BLaER1 treated with 17β-estradiol and CSF1 and Interleukin-3, amounts not matched to agents 10 nM and 100 nM (cell line): Measurements from ENCODE around the gene TJAP1.

Source experiments
- H3K27ac ChIP-seq, 11 experiments: shearing (Covaris generic); formaldehyde crosslinking; 2 replicates each; pipeline ENCODE4 v1.8.1; 2022
- H3K27me3 ChIP-seq, 11 experiments: shearing (Covaris generic); formaldehyde crosslinking; 2 replicates each; pipeline ENCODE4 v1.8.1; 2022
- H3K36me3 ChIP-seq, 11 experiments: shearing (Covaris generic); formaldehyde crosslinking; 2 replicates each; pipeline ENCODE4 v1.8.1; 2022
- H3K4me1 ChIP-seq, 10 experiments: shearing (Covaris generic); formaldehyde crosslinking; 2 replicates each; pipeline ENCODE4 v1.8.1; 2022
- H3K4me2 ChIP-seq, 11 experiments: shearing (Covaris generic); formaldehyde crosslinking; 2 replicates each; pipeline ENCODE4 v1.8.1; 2022
- H3K4me3 ChIP-seq, 10 experiments: shearing (Covaris generic); formaldehyde crosslinking; 2 replicates each; pipeline ENCODE4 v1.8.1; 2022
- H3K9ac ChIP-seq, 11 experiments: shearing (Covaris generic); formaldehyde crosslinking; 2 replicates each; pipeline ENCODE4 v1.8.1; 2022
- H3K9me3 ChIP-seq, 11 experiments: shearing (Covaris generic); formaldehyde crosslinking; replicated peaks in 1 of 11; 2 replicates each; pipeline ENCODE4 v1.8.1; 2022
- H4K20me1 ChIP-seq, 11 experiments: shearing (Covaris generic); formaldehyde crosslinking; 2 replicates each; pipeline ENCODE4 v1.8.1; 2022
- Cebpa-rat ChIP-seq, 11 experiments: shearing (Covaris generic); IDR thresholded peaks; 2 replicates each; pipeline ENCODE4 v1.8.1; 2022

TJAP1 gene

GRCh38 chr6:43516367-43516696, 39.0 kb downstream of the TJAP1 start:
- Histone ChIP-seq H3K9me3 (no peaks in the 10 kb centered on the region), H3K4me3 (peak overlapping the region; percentile 84 to 99 (median 96)), H3K4me2 (peak overlapping the region; percentile 89 to 99 (median 96)), H3K27me3 (no peaks in the 10 kb centered on the region), H3K9ac (peak overlapping the region; percentile 88 to 99 (median 95)), H3K27ac (peak overlapping the region; percentile 77 to 97 (median 91)), H3K36me3 (peaks cover 67 to 76% (median 72%) of the 10 kb centered on the region in 11 experiments), H3K4me1 (peaks cover 52 to 64% (median 60%) of the 10 kb centered on the region in 10 experiments), H4K20me1 (peaks cover 25 to 87% (median 75%) of the 10 kb centered on the region in 11 experiments; a peak in 20 of 22 replicates)
- no peak for TF ChIP-seq Cebpa-rat (IDR thresholded peaks at IDR 0.05)

GRCh38 chr6:43516697-43517504, 39.5 kb downstream of the TJAP1 start, which contains the start of the genes POLR1C and YIPF3:
TSS of gene POLR1C (plus strand) at chr6:43517089. CDS start at chr6:43517110, 21 bp downstream.
TSS of gene YIPF3 (minus strand) at chr6:43516926. CDS start at chr6:43516807, 119 bp downstream.
- H3K4me3 ChIP-seq, result peak within 1 kb of the TSS; percentile 84 to 99 (median 96)
- no peaks in the 10 kb centered on the region for H3K27me3 ChIP-seq
- peak within 1 kb of the TSS; percentile 77 to 97 (median 91) for H3K27ac ChIP-seq
- no peak for TF ChIP-seq Cebpa-rat (IDR thresholded peaks at IDR 0.05)
- H4K20me1 ChIP-seq, result peaks cover 19 to 87% (median 73%) of the 10 kb centered on the region in 11 experiments; a peak in 20 of 22 replicates
- H3K9ac ChIP-seq, result peak within 1 kb of the TSS; percentile 88 to 99 (median 95)
- H3K9me3 ChIP-seq, result no peaks in the 10 kb centered on the region
- H3K36me3 ChIP-seq, result peaks cover 67 to 76% (median 72%) of the 10 kb centered on the region in 11 experiments
- peaks cover 47 to 58% (median 55%) of the 10 kb centered on the region in 10 experiments for H3K4me1 ChIP-seq
- H3K4me2 ChIP-seq, result peak within 1 kb of the TSS; percentile 91 to 99 (median 96)

- Histone ChIP-seq H3K4me1 (peaks cover 38 to 50% (median 46%) of the 10 kb centered on the region in 10 experiments), H3K27ac (peak overlapping the region; percentile 63 to 97 (median 91); a peak in 21 of 22 replicates), H3K4me2 (peak overlapping the region; percentile 84 to 97 (median 91)), H3K36me3 (peaks cover 67 to 76% (median 72%) of the 10 kb centered on the region in 11 experiments), H4K20me1 (peaks cover 11 to 87% (median 73%) of the 10 kb centered on the region in 11 experiments; a peak in 19 of 22 replicates), H3K4me3 (peak overlapping the region; percentile 84 to 99 (median 96)), H3K27me3 (no peaks in the 10 kb centered on the region), H3K9me3 (no peaks in the 10 kb centered on the region), H3K9ac (peak overlapping the region; percentile 88 to 99 (median 95))
- TF ChIP-seq Cebpa-rat (IDR thresholded peaks at IDR 0.05), result no peak
Observed at GRCh38 chr6:43517505-43518357, 40.4 kb downstream of the TJAP1 start.

- TF ChIP-seq Cebpa-rat (IDR thresholded peaks at IDR 0.05), result no peak
- Histone ChIP-seq H4K20me1 (peaks cover 0 to 86% (median 64%) of the 10 kb centered on the region in 11 experiments; a peak in 19 of 22 replicates), H3K36me3 (peaks cover 68 to 77% (median 72%) of the 10 kb centered on the region in 11 experiments), H3K4me3 (no peak overlapping the region), H3K27ac (no peak overlapping the region), H3K4me2 (no peak overlapping the region), H3K27me3 (no peaks in the 10 kb centered on the region), H3K9me3 (no peaks in the 10 kb centered on the region), H3K4me1 (peaks cover 23 to 33% (median 26%) of the 10 kb centered on the region in 10 experiments), H3K9ac (no peak overlapping the region)
Observed at GRCh38 chr6:43520097-43520496, 42.7 kb downstream of the TJAP1 start.

GRCh38 chr6:43521836-43522235, 44.5 kb downstream of the TJAP1 start:
- no peak overlapping the region for H3K4me2 ChIP-seq

GRCh38 chr6:43522547-43523261, 45.3 kb downstream of the TJAP1 start:
- no peak overlapping the region for H3K4me3 ChIP-seq
- H3K4me1 ChIP-seq, result peaks cover 12 to 29% (median 15%) of the 10 kb centered on the region in 10 experiments
- peaks cover 0 to 100% (median 68%) of the 10 kb centered on the region in 11 experiments; a peak in 17 of 22 replicates for H4K20me1 ChIP-seq
- H3K36me3 ChIP-seq, result peaks cover 86 to 96% (median 91%) of the 10 kb centered on the region in 11 experiments
- H3K4me2 ChIP-seq, result no peak overlapping the region
- TF ChIP-seq Cebpa-rat (IDR thresholded peaks at IDR 0.05), result no peak
- H3K9me3 ChIP-seq, result no peaks in the 10 kb centered on the region
- H3K9ac ChIP-seq, result no peak overlapping the region
- H3K27me3 ChIP-seq, result no peaks in the 10 kb centered on the region
- H3K27ac ChIP-seq, result no peak overlapping the region

More at GRCh38 chr6:43521836-43522235, 44.5 kb downstream of the TJAP1 start:
- H3K4me1 ChIP-seq, result peaks cover 12 to 29% (median 15%) of the 10 kb centered on the region in 10 experiments
- peaks cover 77 to 87% (median 82%) of the 10 kb centered on the region in 11 experiments for H3K36me3 ChIP-seq
- H3K9ac ChIP-seq, result no peak overlapping the region; a peak in 1 of 22 replicates
- H3K4me3 ChIP-seq, result no peak overlapping the region
- no peak overlapping the region for H3K27ac ChIP-seq
- no peaks in the 10 kb centered on the region for H3K9me3 ChIP-seq
- no peak for TF ChIP-seq Cebpa-rat (IDR thresholded peaks at IDR 0.05)
- no peaks in the 10 kb centered on the region for H3K27me3 ChIP-seq
- H4K20me1 ChIP-seq, result peaks cover 0 to 93% (median 68%) of the 10 kb centered on the region in 11 experiments; a peak in 17 of 22 replicates

- no peak overlapping the region for H3K9ac ChIP-seq
- peaks cover 92 to 100% (median 97%) of the 10 kb centered on the region in 11 experiments for H3K36me3 ChIP-seq
Observed at GRCh38 chr6:43523284-43523683, 45.9 kb downstream of the TJAP1 start.

GRCh38 chr6:43524483-43524961, 47.2 kb downstream of the TJAP1 start:
- Histone ChIP-seq H3K27ac (no peak overlapping the region), H3K36me3 (peaks cover 100% of the 10 kb centered on the region in 11 experiments), H4K20me1 (peaks cover 0 to 90% (median 61%) of the 10 kb centered on the region in 11 experiments; a peak in 16 of 22 replicates), H3K4me3 (no peak overlapping the region), H3K4me2 (no peak overlapping the region), H3K9ac (no peak overlapping the region), H3K4me1 (peaks cover 0 to 12% (median 0%) of the 10 kb centered on the region in 10 experiments; a peak in 2 of 20 replicates), H3K9me3 (no peaks in the 10 kb centered on the region), H3K27me3 (no peaks in the 10 kb centered on the region)
- no peak for TF ChIP-seq Cebpa-rat (IDR thresholded peaks at IDR 0.05)

More at GRCh38 chr6:43523284-43523683, 45.9 kb downstream of the TJAP1 start:
- Histone ChIP-seq H4K20me1 (peaks cover 0 to 100% (median 65%) of the 10 kb centered on the region in 11 experiments; a peak in 17 of 22 replicates), H3K4me3 (no peak overlapping the region), H3K9me3 (no peaks in the 10 kb centered on the region), H3K4me1 (peaks cover 6 to 24% (median 9%) of the 10 kb centered on the region in 10 experiments), H3K4me2 (no peak overlapping the region), H3K27me3 (no peaks in the 10 kb centered on the region), H3K27ac (no peak overlapping the region)
- no peak for TF ChIP-seq Cebpa-rat (IDR thresholded peaks at IDR 0.05)
